HG03103 (cell line): ENCODE data around the gene EAPP.
A peak's percentile ranks its signal among the peaks of the same experiment; 100 is the strongest.
"Not testable (repeated sequence)": the region's sequence is repeated elsewhere in the genome, so short reads cannot be mapped to it uniquely, and the experiment has no call there.

ENCODE experiments used
- ATAC-seq: cut with Tn5 transposase; IDR thresholded peaks from one replicate; pipeline ENCODE4 v1.9.1; 2021; ENCODE audit warnings: low read depth; ENCODE audit not compliant: unreplicated experiment

The EAPP gene, protein sequence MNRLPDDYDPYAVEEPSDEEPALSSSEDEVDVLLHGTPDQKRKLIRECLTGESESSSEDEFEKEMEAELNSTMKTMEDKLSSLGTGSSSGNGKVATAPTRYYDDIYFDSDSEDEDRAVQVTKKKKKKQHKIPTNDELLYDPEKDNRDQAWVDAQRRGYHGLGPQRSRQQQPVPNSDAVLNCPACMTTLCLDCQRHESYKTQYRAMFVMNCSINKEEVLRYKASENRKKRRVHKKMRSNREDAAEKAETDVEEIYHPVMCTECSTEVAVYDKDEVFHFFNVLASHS

DNA sequence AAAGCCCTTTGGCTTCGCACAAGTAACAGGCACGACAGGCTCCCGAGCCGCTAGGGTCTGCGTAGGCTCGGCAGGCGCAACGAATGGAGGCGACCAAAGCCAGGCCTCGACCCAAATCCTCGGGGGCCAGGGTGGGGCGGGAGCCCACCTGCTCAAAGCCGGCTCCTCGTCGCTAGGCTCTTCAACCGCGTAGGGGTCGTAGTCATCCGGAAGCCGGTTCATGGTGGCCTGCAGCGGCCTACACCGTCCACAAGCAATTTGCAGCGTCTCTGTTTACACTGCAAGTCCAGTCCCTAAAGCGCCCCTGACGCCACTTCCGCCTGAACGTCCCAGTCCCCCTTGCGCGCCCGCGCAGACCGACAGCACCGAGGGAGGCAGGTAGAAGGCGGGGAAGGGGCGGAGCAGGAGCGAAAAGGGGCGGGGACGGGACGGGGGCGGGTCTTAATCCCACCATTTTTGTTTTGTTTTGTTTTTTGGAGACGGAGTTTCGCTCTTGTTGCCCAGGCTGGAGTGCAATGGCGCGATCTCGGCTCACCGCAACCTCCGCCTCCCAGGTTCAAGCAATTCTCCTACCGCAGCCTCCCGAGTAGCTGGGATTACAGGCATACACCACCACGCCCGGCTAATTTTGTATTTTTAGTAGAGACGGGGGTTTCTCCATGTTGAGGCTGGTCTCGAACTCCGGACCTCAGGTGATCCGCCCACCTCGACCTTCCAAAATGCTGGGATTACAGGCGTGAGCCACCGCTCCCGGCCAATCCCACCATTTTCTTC is at the start of gene EAPP:
Gene EAPP, minus strand, starts transcription at position 295 of the 774 bp plus-strand sequence. Its CDS starts 73 bp downstream, at position 222.
- peak; percentile 100 for ATAC-seq

DNA sequence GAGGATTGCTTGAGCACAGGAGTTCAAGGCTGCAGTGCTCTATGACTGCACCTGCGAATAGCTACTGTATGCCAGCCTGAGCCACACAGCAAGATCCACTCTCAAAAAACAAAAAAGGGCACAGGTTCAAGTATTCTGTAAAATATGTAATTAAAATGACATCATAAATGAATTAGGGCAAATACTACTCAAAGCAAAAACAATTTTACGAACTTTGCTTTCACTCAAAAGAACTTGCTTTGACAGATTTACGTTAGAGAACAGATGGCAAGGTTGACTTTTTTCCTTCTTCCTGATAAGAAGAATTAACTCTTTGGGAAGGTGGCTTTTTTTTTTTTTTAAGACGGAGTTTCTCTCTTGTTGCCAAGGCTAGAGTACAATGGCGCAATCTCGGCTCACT is 44.0 kb upstream of the EAPP start:
- no peak for ATAC-seq

DNA sequence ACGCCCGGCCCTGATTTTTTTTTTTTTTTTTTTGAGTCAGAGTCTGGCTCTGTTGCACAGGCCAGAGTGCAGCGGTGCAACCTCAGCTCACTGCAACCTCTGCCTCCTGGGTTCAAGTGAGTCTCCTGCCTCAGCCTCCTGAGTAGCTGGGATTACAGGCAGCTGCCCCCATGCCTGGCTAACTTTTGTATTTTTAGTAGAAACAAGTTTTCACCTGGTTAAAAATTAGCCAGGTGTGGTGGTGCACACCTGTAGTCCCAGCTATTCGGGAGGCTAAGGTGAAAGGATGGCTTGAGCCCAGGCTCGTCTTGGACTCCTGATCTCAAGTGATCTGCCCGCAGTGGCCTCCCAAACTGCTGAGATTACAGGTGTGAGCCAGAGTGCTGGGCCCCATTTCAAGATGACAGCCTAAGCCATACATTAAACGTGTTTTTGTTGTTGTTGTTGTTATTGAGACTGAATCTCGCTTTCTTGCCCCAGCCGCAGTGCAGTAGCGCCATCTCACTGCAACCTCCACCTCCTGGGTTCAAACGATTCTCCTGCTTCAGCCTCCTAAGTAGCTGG is 42.7 kb upstream of the EAPP start:
- no peak for ATAC-seq

DNA sequence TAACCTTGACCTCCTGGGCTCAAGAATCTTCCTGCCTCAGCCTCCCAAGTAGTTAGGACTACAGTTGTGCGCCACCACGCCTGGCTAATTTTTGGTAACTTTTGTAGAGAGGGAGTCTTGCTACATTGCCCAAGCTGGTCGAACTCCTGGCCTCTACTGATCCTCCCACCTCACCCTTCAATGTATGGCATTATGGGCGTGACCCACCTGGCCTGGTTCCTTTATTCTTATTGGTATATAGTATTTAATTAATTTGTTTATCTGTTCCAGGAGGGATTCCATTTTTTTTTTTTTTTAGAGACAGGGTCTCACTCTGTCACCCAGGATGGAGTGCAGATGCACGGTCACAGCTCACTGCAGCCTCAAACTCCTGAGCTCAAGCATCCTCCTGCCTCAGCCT is 40.9 kb upstream of the EAPP start:
- no peak for ATAC-seq

DNA sequence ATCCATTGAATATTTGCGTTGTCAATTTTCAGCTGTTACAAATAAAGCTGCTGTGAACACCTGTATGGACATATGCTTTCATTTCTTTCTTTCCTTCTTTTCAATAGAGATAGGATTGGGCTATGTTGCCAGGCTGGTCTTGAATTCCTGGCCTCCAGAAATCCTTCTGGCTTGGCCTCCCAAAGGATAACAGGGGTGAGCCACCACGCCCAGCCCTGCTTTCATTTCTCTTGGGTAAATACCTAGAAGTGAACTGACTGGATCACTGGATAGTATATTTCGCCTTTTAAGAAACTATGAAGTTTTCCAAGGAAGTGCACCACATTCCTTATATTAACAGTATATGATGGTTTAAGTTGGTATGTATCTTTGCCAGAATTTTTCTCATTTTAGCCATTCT is 32.3 kb upstream of the EAPP start:
- ATAC-seq: no peak

DNA sequence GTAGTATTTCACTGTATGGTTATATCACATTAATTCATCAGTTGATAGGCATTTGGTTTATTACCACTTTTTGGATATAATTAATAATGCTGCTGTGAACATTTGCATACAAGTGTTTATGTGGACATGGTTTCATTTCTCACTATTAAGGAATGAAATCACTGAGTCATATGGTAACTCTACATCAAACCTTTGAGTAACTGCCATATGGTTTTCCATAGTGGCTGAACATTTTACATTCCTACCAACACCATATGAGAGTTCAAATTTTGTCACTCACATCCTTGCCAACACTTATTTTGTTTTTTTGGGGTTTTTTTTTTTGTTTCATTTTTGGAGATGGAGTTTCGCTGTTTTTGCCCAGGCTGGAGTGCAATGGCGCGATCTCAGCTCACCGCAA is 30.2 kb upstream of the EAPP start:
- ATAC-seq: no peak

DNA sequence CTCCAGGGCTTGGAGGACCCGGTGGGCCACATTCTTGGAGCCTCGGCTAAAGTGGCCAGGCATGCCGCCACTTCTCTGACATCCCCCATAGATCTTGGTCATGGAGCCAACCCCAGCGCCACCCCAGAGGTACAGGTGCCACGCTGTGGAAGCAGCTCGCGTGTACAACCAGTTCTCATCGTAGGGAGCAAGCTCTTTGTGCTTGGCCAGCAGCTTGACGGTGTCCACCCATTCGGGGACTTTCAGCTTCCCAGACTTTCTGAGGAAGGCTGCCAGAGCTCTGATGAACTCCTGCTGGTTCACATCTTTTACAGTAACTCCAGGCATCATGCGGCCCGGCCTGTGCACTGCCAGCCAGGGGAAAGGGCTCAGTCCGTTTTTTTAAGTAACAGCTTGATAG is 29.3 kb upstream of the EAPP start:
- no peak for ATAC-seq

DNA sequence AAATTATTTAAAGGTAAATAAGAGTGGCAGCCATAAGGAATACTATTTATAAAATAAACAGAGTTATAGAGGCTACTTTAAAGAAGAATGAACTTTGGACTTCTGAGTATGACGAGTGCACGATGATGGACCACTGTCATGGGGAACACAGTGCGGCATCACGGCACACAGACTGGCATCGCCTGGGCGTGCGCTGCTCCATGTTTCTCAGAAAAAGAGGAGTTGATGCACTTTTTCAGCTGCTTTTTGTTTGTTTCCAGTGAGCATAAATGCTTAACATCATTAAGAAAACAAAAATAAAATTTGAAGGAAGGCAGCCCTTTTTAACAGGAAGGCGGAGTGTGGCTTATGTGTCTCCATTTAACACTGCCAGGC is 23.3 kb upstream of the EAPP start:
- ATAC-seq: no peak

DNA sequence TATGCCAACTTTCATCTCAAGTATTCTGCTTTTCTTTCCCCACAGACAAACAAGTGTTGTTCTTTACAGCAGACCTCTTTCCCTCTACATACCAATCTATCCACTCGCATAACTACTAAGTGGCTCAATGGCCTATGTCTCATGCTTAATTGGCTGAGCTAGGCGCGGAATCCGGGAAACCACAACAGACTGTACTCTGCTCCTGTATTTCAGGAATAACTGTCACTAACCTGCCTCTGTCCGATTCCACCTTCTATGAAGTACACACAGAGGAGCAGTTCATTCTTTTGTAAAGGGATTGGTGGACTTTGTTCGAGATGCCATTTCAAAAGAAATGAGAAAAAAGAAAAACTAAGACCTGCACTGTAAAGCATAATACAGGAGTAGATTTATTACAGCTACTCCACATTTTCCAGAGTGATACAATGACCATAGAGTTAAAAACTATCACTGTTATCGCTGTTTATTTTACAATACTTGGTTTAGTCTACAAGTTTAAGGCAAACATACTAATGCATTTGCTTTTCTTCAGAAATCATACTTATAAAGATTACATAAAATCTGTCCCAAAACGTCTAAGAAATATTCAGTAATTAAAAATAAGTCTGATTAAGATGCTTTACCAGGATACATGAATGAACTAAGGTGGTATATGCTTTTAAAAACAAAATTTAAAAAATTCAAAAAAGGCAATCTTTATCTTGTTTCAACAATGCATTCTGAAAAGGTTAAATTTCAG is 22.7 kb upstream of the EAPP start:
- not testable (repeated sequence) for ATAC-seq

DNA sequence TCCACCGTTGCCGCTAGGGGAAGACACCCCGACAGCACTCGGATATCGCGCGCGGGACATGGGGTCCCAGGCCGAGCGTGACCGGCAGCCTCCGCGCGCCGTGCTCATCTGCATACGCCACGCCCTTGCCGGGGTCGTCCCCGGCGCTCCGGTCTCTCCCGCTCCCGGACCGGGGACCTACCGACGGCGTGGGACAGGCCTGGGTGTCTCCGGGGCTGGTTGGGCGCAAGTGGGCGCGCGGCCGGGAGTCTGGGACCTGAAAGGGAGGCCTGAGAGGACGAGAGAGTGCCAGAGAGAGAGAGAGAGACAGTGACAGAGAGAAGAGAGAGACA is 17.0 kb upstream of the EAPP start:
- peak; percentile 44 for ATAC-seq

DNA sequence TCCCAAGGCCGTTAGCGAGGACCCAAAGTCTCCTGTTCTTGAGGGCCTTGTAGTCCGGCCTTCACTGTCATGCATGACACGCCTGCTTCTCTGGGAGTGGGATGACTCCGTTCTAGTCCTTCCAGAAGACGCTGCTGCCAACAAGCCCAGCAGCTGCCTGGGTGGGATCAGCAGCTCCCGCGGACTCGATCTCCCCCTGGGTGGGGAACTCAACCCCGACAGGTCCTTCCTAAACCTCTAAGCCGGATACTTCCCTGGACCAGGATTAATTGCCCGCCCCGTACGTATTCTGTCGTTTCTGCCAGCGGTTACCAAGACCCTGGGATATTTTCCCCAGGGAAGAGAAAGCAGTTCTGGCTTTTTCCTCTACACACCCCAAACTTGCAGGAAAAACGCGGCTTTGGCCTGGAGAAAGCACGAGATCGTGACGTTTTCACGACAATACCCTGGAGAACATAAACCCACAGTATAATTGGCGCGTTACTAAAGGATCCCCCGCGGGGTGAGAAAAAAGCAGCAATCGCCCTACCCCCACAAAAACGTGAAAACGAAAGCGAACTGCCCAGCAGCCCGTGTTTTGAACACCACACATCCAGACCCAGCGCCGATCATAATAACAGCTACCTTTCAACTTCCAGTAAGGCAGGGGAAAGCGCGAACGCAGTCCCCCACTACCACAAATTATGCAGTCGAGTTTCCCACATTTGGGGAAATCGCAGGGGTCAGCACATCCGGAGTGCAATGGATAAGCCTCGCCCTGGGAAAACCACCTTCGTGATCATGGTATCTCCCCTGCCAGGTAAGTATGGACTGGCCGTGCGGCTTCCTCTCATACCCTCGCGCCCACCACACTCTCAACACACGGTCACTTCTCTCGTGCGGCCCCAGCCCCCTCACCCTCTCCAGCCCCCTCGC is 16.3 kb upstream of the EAPP start:
- peak; percentile 63 for ATAC-seq

DNA sequence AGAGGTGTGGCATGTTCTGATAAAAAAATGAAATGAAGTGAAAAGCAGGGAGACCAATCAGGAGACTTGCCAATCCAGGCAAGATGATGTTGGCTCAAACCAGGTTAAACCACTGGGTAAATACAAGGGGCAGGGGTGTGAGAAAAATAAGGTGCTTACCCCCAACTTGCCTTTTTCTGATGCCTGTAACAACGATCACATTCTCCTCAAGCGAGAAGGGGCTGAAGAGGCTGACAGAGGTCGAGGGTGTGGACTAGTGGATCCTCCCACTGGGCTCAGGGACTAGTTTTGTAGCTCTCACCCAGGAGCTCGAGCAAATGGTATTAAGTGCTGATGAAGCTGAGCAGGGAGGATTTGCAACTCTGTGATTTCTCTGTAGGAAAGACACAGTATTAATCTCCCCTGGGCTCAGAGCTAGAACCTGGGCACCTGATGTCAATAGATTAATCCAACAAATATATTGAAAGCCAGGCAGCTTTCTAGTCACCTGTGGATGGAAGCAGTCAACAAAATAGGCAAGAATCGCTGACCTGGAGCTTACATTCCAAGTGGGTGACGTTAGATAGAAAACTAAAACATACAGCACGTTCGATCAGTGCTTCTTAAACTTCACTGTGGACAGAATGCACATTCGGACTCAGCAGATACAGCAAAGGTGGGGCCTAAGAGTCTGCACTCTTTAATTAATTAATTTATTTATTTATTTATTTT is 15.2 kb upstream of the EAPP start:
- ATAC-seq: no peak

DNA sequence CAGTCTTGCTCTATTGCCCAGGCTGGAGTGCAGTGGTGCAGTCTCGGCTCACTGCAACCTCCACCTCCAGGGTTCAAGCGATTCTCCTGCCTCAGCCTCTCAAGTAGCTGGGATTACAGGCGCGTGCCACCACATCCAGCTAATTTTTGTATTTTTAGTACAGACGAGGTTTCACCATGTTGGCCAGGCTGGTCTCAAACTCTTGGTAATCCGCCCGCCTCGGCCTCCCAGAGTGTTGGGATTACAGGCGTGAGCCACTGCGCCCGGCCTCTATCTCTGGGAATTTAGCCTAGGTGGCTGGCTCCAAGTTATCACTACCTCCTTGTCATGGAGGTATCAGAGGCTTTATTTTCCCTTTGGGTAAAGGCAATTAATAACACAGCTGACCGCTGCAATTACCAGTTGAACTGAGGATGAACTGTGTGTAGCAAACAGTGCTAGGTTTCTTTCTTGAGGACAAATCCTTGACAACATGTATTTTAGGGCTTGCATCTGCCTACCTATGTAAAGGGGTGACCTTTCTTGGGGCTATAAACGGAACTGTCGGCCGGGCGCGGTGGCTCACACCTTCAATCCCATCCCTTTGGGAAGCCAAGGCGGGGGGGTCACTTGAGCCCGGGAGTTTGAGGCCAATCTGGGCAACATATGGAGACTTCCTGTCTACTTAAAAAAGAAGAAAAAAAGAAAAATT is 9.9 kb upstream of the EAPP start:
- ATAC-seq: not testable (repeated sequence)

DNA sequence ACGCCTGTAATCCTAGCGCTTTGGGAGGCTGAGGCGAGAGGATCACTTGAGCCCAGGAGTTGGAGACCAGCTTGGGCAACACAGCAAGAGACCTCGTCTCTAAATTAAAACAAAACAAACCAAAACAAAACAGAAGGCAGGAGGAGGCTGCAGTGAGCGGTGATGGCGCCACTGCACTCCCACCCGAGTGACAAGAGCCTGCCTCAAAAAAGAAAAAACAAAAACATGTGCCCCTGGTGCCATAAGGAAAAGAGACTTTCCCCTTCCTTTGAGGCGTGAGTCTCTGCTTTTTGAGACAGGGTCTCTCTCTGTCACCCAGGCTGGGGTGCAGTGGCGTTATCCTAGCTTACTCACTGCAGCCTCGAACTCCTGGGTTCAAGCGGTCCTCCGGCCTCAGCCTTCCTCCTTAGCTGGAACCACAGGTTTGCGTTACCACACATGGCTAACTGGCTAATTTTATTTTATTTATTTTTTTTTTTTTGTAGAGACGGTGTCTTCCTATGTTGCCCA is 9.0 kb upstream of the EAPP start:
- ATAC-seq: no peak

DNA sequence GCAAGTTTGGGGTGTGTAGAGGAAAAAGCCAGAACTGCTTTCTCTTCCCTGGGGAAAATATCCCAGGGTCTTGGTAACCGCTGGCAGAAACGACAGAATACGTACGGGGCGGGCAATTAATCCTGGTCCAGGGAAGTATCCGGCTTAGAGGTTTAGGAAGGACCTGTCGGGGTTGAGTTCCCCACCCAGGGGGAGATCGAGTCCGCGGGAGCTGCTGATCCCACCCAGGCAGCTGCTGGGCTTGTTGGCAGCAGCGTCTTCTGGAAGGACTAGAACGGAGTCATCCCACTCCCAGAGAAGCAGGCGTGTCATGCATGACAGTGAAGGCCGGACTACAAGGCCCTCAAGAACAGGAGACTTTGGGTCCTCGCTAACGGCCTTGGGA is 7.6 kb upstream of the EAPP start:
- ATAC-seq: not testable (repeated sequence)

DNA sequence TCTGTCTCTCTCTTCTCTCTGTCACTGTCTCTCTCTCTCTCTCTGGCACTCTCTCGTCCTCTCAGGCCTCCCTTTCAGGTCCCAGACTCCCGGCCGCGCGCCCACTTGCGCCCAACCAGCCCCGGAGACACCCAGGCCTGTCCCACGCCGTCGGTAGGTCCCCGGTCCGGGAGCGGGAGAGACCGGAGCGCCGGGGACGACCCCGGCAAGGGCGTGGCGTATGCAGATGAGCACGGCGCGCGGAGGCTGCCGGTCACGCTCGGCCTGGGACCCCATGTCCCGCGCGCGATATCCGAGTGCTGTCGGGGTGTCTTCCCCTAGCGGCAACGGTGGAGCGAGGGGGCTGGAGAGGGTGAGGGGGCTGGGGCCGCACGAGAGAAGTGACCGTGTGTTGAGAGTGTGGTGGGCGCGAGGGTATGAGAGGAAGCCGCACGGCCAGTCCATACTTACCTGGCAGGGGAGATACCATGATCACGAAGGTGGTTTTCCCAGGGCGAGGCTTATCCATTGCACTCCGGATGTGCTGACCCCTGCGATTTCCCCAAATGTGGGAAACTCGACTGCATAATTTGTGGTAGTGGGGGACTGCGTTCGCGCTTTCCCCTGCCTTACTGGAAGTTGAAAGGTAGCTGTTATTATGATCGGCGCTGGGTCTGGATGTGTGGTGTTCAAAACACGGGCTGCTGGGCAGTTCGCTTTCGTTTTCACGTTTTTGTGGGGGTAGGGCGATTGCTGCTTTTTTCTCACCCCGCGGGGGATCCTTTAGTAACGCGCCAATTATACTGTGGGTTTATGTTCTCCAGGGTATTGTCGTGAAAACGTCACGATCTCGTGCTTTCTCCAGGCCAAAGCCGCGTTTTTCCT is 7.0 kb upstream of the EAPP start:
- peak; percentile 67 for ATAC-seq

DNA sequence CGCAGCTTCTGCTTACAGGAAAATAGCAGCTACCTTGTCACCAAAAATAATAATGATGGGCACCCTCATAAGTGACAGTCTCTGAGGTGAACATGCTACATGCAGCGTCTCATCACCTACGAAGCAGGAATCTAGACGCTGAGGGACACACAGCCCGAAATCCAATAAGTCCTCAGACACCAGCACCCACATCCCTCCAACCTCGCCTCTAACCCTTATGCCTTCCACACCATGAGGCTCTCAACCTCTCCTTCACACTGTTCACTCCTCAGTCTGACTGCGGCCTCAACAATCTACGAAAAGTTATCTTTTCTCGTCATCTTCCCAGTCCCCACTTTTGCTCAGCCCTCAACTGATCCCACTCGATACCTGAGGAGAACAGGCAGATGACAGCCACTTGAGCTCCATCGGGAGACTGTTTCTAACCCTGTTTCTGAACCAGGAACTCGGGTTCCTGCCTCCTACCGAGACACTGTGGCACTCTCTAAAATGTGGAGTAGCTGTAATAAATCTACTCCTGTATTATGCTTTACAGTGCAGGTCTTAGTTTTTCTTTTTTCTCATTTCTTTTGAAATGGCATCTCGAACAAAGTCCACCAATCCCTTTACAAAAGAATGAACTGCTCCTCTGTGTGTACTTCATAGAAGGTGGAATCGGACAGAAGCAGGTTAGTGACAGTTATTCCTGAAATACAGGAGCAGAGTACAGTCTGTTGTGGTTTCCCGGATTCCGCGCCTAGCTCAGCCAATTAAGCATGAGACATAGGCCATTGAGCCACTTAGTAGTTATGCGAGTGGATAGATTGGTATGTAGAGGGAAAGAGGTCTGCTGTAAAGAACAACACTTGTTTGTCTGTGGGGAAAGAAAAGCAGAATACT is 919 bp upstream of the EAPP start:
- not testable (repeated sequence) for ATAC-seq
